OCI-LY7 (cell line): ENCODE results near the gene PFDN1. TPM values are rescaled to one million over a fixed set of nuclear protein-coding genes. Genes with fewer than 3 reads are reported as not detected.
A peak's percentile ranks its signal among the peaks of the same experiment; 100 is the strongest.

Experiments used
- BruUV-seq: library from RNA; stranded (reverse); fragments of 400-500 nt; replicated peaks from 2 replicates; lab custom pipeline; 2021; lab: Mats Ljungman, UMichigan
- CTCF ChIA-PET: fragments of 300-600 bp; sonication (Branson Sonifier 250); formaldehyde crosslinking; loops from one replicate; lab custom pipeline; 2022; ENCODE audit warnings: antibody characterized with exemption; ENCODE audit not compliant: unreplicated experiment; lab: Charles Lee
- POLR2A ChIA-PET: fragments of 300-600 bp; sonication (Branson Sonifier 250); formaldehyde crosslinking; loops from one replicate; lab custom pipeline; 2022; ENCODE audit warnings: antibody characterized with exemption; lab: Charles Lee
- DNase-seq: peaks from one replicate; pipeline ENCODE4 v3.0.0-alpha.2; 2015; ENCODE audit warnings: low spot score
- H2AFZ ChIP-seq: fragments of 200-600 bp; sonication (generic), shearing (Covaris generic); 2 replicates; pipeline ENCODE4 v1.6.1; 2014; ENCODE audit warnings: mild to moderate bottlenecking, antibody characterized with exemption, low read length, moderate library complexity
- H3K27ac ChIP-seq: fragments of 200-600 bp; sonication (generic); 2 replicates; pipeline ENCODE4 v1.5.1; 2014; ENCODE audit warnings: mixed run types, low read depth, mild to moderate bottlenecking, moderate library complexity, low read length, inconsistent platforms; ENCODE audit not compliant: poor library complexity, severe bottlenecking
- H3K36me3 ChIP-seq: fragments of 200-600 bp; sonication (generic); 2 replicates; pipeline ENCODE4 v1.6.1; 2014; ENCODE audit warnings: mild to moderate bottlenecking, antibody characterized with exemption, low read length, moderate library complexity, mixed read lengths; ENCODE audit not compliant: insufficient read depth
- H3K4me1 ChIP-seq: fragments of 200-600 bp; sonication (generic); 2 replicates; pipeline ENCODE4 v1.5.1; 2014; ENCODE audit warnings: mild to moderate bottlenecking, low read length; ENCODE audit not compliant: insufficient read depth, poor library complexity, severe bottlenecking
- H3K4me2 ChIP-seq: fragments of 200-600 bp; sonication (generic); 2 replicates; pipeline ENCODE4 v1.6.1; 2014; ENCODE audit warnings: mild to moderate bottlenecking, low read length
- H3K4me3 ChIP-seq: fragments of 200-600 bp; sonication (generic); 2 replicates; pipeline ENCODE4 v1.5.1; 2014; ENCODE audit warnings: mild to moderate bottlenecking, low read depth, low read length; ENCODE audit not compliant: poor library complexity, severe bottlenecking
- H3K79me2 ChIP-seq: fragments of 200-600 bp; sonication (generic); 2 replicates; pipeline ENCODE4 v1.6.1; 2016; ENCODE audit warnings: low read depth, mild to moderate bottlenecking, low read length, moderate library complexity, mixed read lengths; ENCODE audit not compliant: insufficient read depth
- H3K9me2 ChIP-seq: fragments of 200-600 bp; sonication (generic); 2 replicates; pipeline ENCODE4 v1.6.1; 2016; ENCODE audit warnings: mild to moderate bottlenecking, low read length, mixed read lengths; ENCODE audit not compliant: insufficient read depth
- H3K9me3 ChIP-seq: fragments of 200-600 bp; sonication (generic); 2 replicates; pipeline ENCODE4 v1.6.1; 2014; ENCODE audit warnings: mild to moderate bottlenecking, mixed run types, low read length, mixed read lengths
- H4K20me1 ChIP-seq: fragments of 200-600 bp; sonication (generic); 2 replicates; pipeline ENCODE4 v1.6.1; 2014; ENCODE audit warnings: mild to moderate bottlenecking, antibody characterized with exemption, low read length, moderate library complexity, mixed read lengths; ENCODE audit not compliant: insufficient read depth
- EZH2phosphoT487 ChIP-seq: fragments of 200-600 bp; sonication (generic); IDR thresholded peaks from 2 replicates; pipeline ENCODE4 v1.6.1; 2018; ENCODE audit warnings: low read depth, borderline replicate concordance, mild to moderate bottlenecking, mixed run types, antibody characterized with exemption, low read length, moderate library complexity, mixed read lengths
- intact Hi-C: fragments of 100-400 bp; cut with micrococcal nuclease; formaldehyde crosslinking; loops from one replicate; pipeline ENCODE4 v1.10.0; 2022; ENCODE audit not compliant: unreplicated experiment
- total RNA-seq, 2 experiments: library from RNA; depleted of rRNA in 1 of 2; stranded (reverse); fragments of >200 nt in 1 of 2; shearing (Covaris generic) in 1 of 2; gene quantifications; 2 replicates each; pipeline ENCODE4 v1.2.3, GENCODE V29; 2014 to 2022
- TF ChIP-seq, protein P1 (sequence below): fragments of 200-600 bp; sonication (generic); conservative IDR thresholded peaks from 2 replicates; pipeline ENCODE4 v1.5.1; 2014; ENCODE audit warnings: mild to moderate bottlenecking, antibody characterized with exemption, low read length, moderate library complexity, mixed read lengths

Gene PFDN1
- total RNA-seq, 2 experiments from 2014 or later: 51.3 to 73.9 TPM

GRCh38 chr5:140242099-140242498, 60.8 kb downstream of the PFDN1 start:
- POLR2A ChIA-PET: interaction anchor here (0.6 to 5.6 kb wide), 3 partner anchors 25 to 116 kb away, joined by 3 to 58 read pairs (median 38); partner anchors contain the start of gene HBEGF

DNA sequence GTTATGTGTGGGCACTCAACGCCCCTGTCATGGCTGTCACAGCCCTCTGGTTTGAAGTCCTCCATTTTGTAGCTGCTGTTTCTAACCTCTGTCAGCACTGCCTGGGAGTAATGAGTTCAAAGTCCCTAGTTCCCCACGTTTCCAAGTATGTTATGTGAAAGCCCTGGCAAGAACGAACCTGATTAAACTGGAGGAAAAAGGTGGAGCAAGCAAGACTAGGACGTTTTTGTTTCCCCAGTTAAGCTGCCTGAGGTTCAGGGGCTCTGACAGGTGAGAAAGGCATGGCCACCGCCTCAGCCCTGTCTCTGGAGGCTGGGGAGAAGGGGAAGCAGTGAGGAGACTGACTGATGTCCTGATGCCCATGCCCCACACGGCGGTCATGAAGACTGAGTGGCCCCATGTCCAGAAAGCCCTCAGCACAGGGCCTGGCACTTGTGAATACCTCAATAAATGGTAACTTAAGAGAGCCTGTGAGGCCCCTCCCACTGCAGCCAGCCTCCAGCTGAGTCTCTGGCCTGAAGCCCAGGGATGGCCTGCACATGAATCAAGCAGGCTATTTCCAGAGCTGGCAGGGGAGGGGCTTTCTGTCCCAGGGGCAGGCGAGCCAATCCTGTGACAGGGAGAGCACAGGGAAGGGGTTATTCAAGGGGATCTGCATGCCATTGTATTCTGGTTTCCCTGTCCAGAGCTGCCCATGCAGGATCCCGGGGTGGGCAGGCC, 61.8 kb downstream of the PFDN1 start:
- H3K9me3 ChIP-seq: no peaks in the 10 kb centered on the region
- TF ChIP-seq, protein P1, sequence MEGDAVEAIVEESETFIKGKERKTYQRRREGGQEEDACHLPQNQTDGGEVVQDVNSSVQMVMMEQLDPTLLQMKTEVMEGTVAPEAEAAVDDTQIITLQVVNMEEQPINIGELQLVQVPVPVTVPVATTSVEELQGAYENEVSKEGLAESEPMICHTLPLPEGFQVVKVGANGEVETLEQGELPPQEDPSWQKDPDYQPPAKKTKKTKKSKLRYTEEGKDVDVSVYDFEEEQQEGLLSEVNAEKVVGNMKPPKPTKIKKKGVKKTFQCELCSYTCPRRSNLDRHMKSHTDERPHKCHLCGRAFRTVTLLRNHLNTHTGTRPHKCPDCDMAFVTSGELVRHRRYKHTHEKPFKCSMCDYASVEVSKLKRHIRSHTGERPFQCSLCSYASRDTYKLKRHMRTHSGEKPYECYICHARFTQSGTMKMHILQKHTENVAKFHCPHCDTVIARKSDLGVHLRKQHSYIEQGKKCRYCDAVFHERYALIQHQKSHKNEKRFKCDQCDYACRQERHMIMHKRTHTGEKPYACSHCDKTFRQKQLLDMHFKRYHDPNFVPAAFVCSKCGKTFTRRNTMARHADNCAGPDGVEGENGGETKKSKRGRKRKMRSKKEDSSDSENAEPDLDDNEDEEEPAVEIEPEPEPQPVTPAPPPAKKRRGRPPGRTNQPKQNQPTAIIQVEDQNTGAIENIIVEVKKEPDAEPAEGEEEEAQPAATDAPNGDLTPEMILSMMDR: no peak
- no peak for TF ChIP-seq EZH2phosphoT487
- intact Hi-C loops: loop anchor here (1.0 to 10.0 kb wide), 3 partner anchors 116 to 394 kb away; partner anchors contain the start of genes CD14, SRA1 and TMCO6
- H3K9me2 ChIP-seq: no peaks in the 10 kb centered on the region
- no peaks in the 10 kb centered on the region for H3K79me2 ChIP-seq
- H4K20me1 ChIP-seq: no peaks in the 10 kb centered on the region
- H3K27ac ChIP-seq: no peak overlapping the region
- no peak overlapping the region for H3K4me2 ChIP-seq
- H3K4me1 ChIP-seq: peaks cover 24% of the 10 kb centered on the region
- H3K4me3 ChIP-seq: no peak overlapping the region
- peaks cover 16% of the 10 kb centered on the region for H3K36me3 ChIP-seq
- POLR2A ChIA-PET: no interaction called here
- DNase-seq: no peak
- BruUV-seq: no TSS peak
- CTCF ChIA-PET: interaction anchor here (1.4 to 7.1 kb wide), 2 partner anchors 9 to 105 kb away, joined by 3 to 99 read pairs; partner anchors contain the start of gene HBEGF
- no peak overlapping the region for H2AFZ ChIP-seq

More at GRCh38 chr5:140242099-140242498, 60.8 kb downstream of the PFDN1 start:
- CTCF ChIA-PET: interaction anchor here (1.4 to 7.1 kb wide), 3 partner anchors 10 to 111 kb away, joined by 3 to 99 read pairs (median 40); partner anchors contain the start of gene HBEGF
- Histone ChIP-seq H3K9me2 (no peaks in the 10 kb centered on the region), H2AFZ (no peak overlapping the region), H3K4me1 (peaks cover 32% of the 10 kb centered on the region), H3K4me2 (no peak overlapping the region), H3K4me3 (no peak overlapping the region), H4K20me1 (no peaks in the 10 kb centered on the region), H3K27ac (no peak overlapping the region), H3K9me3 (no peaks in the 10 kb centered on the region), H3K79me2 (no peaks in the 10 kb centered on the region), H3K36me3 (peaks cover 17% of the 10 kb centered on the region)
- DNase-seq: no peak
- intact Hi-C loops: loop anchor here (10.0 kb wide), 2 partner anchors 313 to 393 kb away; partner anchors contain the start of genes CD14, SRA1 and TMCO6
- no TSS peak for BruUV-seq
- TF ChIP-seq, protein P1: peak; percentile 50
- no peak for TF ChIP-seq EZH2phosphoT487
